Activated naive CD4-positive, alpha-beta T cell treated with anti-CD3 and anti-CD28 coated beads, Interleukin-2, amount 10 ng/mL, durations not matched to agents 7 days and 5 days (primary cell): ENCODE measurements around the gene NKTR.

Experiments used
- CTCF ChIA-PET: fragments of 350-600 bp; sonication (Branson Sonifier 250); formaldehyde crosslinking; loops from one replicate; lab custom pipeline; 2021; ENCODE audit warnings: antibody characterized with exemption; lab: Charles Lee
- DNase-seq: peaks from one replicate; pipeline ENCODE4 v3.0.0-alpha.2; 2020
- H3K27ac Mint-ChIP-seq: one replicate; pipeline ENCODE4 v1.8.0; 2021; ENCODE audit warnings: mild to moderate bottlenecking, moderate library complexity, mixed read lengths
- H3K27me3 Mint-ChIP-seq: one replicate; pipeline ENCODE4 v1.8.0; 2021; ENCODE audit warnings: mild to moderate bottlenecking, mixed read lengths
- H3K36me3 Mint-ChIP-seq: one replicate; pipeline ENCODE4 v1.8.0; 2021; ENCODE audit warnings: mixed read lengths
- H3K4me1 Mint-ChIP-seq: one replicate; pipeline ENCODE4 v1.8.0; 2021; ENCODE audit warnings: mixed read lengths
- H3K4me3 Mint-ChIP-seq: one replicate; pipeline ENCODE4 v1.8.0; 2021; ENCODE audit warnings: mild to moderate bottlenecking, moderate library complexity, mixed read lengths
- H3K9me3 Mint-ChIP-seq: one replicate; pipeline ENCODE4 v1.8.0; 2021; ENCODE audit warnings: mixed read lengths

Gene NKTR

GRCh38 chr3:42640771-42641370 is 40.4 kb downstream of the NKTR start:
- Mint-ChIP-seq H3K36me3 (peaks cover 38% of the 10 kb centered on the region), H3K4me1 (peaks cover 18% of the 10 kb centered on the region), H3K4me3 (no peak overlapping the region), H3K9me3 (no peaks in the 10 kb centered on the region), H3K27me3 (no peaks in the 10 kb centered on the region), H3K27ac (peak overlapping the region; percentile 77)
- CTCF ChIA-PET: interaction anchor here (1.1 to 1.4 kb wide), 2 partner anchors 13 to 59 kb away, joined by 3 to 4 read pairs; partner anchors contain the start of genes SEC22C and ZBTB47
- DNase-seq: peak; percentile 19

- H3K36me3 Mint-ChIP-seq: peaks cover 41% of the 10 kb centered on the region
- no peaks in the 10 kb centered on the region for H3K9me3 Mint-ChIP-seq
- CTCF ChIA-PET: interaction anchor here (1.1 kb wide), 1 partner anchor 97 kb away, joined by 4 read pairs; no protein-coding TSS in a partner anchor
- H3K4me3 Mint-ChIP-seq: no peak overlapping the region
- H3K27ac Mint-ChIP-seq: peak overlapping the region; percentile 58
- peaks cover 29% of the 10 kb centered on the region for H3K4me1 Mint-ChIP-seq
- H3K27me3 Mint-ChIP-seq: peaks cover 7% of the 10 kb centered on the region
- DNase-seq: no peak
Measured at GRCh38 chr3:42647821-42648459, 47.5 kb downstream of the NKTR start.

GRCh38 chr3:42649006-42649405 is 48.5 kb downstream of the NKTR start:
- peaks cover 39% of the 10 kb centered on the region for H3K4me1 Mint-ChIP-seq
- H3K4me3 Mint-ChIP-seq: no peak overlapping the region
- H3K27ac Mint-ChIP-seq: peak overlapping the region; percentile 52
- H3K36me3 Mint-ChIP-seq: peaks cover 32% of the 10 kb centered on the region
- CTCF ChIA-PET: no interaction called here
- H3K27me3 Mint-ChIP-seq: peaks cover 18% of the 10 kb centered on the region
- H3K9me3 Mint-ChIP-seq: no peaks in the 10 kb centered on the region
- no peak for DNase-seq

- no peak overlapping the region for H3K4me3 Mint-ChIP-seq
- H3K27ac Mint-ChIP-seq: no peak overlapping the region
- H3K4me1 Mint-ChIP-seq: peaks cover 39% of the 10 kb centered on the region
- H3K36me3 Mint-ChIP-seq: peaks cover 28% of the 10 kb centered on the region
- no peaks in the 10 kb centered on the region for H3K9me3 Mint-ChIP-seq
- no peak for DNase-seq
- CTCF ChIA-PET: no interaction called here
- H3K27me3 Mint-ChIP-seq: peaks cover 20% of the 10 kb centered on the region
Measured at GRCh38 chr3:42649783-42650182, 49.3 kb downstream of the NKTR start.

- no peak for DNase-seq
- H3K36me3 Mint-ChIP-seq: peaks cover 22% of the 10 kb centered on the region
- no peak overlapping the region for H3K4me3 Mint-ChIP-seq
- H3K27ac Mint-ChIP-seq: no peak overlapping the region
- H3K27me3 Mint-ChIP-seq: peaks cover 31% of the 10 kb centered on the region
- no peaks in the 10 kb centered on the region for H3K9me3 Mint-ChIP-seq
- peaks cover 35% of the 10 kb centered on the region for H3K4me1 Mint-ChIP-seq
- CTCF ChIA-PET: interaction anchor here (1.0 to 3.1 kb wide), 5 partner anchors 10 to 370 kb away, joined by 3 to 9 read pairs (median 5); partner anchors contain the start of gene SEC22C
Measured at GRCh38 chr3:42651248-42652091, 51.0 kb downstream of the NKTR start.

GRCh38 chr3:42652251-42652610 is 51.7 kb downstream of the NKTR start:
- Mint-ChIP-seq H3K27me3 (peaks cover 31% of the 10 kb centered on the region), H3K36me3 (peaks cover 16% of the 10 kb centered on the region), H3K4me1 (peaks cover 29% of the 10 kb centered on the region), H3K27ac (no peak overlapping the region), H3K4me3 (no peak overlapping the region), H3K9me3 (no peaks in the 10 kb centered on the region)
- no peak for DNase-seq
- CTCF ChIA-PET: interaction anchor here (1.0 to 3.1 kb wide), 6 partner anchors 9 to 370 kb away, joined by 3 to 9 read pairs (median 5); partner anchors contain the start of gene SEC22C

GRCh38 chr3:42652611-42653302 is 52.3 kb downstream of the NKTR start:
- no peak for DNase-seq
- Mint-ChIP-seq H3K9me3 (no peaks in the 10 kb centered on the region), H3K27ac (no peak overlapping the region), H3K4me3 (peak overlapping the region; percentile 66), H3K36me3 (peaks cover 14% of the 10 kb centered on the region), H3K4me1 (peaks cover 27% of the 10 kb centered on the region), H3K27me3 (peaks cover 31% of the 10 kb centered on the region)
- CTCF ChIA-PET: interaction anchor here (1.4 to 3.1 kb wide), 4 partner anchors 8 to 95 kb away, joined by 5 to 9 read pairs (median 5); partner anchors contain the start of gene SEC22C

- Mint-ChIP-seq H3K9me3 (no peaks in the 10 kb centered on the region), H3K27me3 (peaks cover 31% of the 10 kb centered on the region), H3K4me3 (peak overlapping the region; percentile 66), H3K27ac (peak overlapping the region; percentile 52), H3K4me1 (peaks cover 24% of the 10 kb centered on the region), H3K36me3 (peaks cover 10% of the 10 kb centered on the region)
- CTCF ChIA-PET: interaction anchor here (1.4 to 3.1 kb wide), 3 partner anchors 17 to 94 kb away, joined by 5 to 9 read pairs (median 5); partner anchors contain the start of gene SEC22C
- DNase-seq: no peak
Measured at GRCh38 chr3:42653303-42653559, 52.7 kb downstream of the NKTR start.

- Mint-ChIP-seq H3K27me3 (peaks cover 31% of the 10 kb centered on the region), H3K27ac (peak within 1 kb of the TSS; percentile 52)
- CTCF ChIA-PET: interaction anchor here (1.0 to 1.4 kb wide), 3 partner anchors 12 to 92 kb away, joined by 3 to 5 read pairs (median 3); no protein-coding TSS in a partner anchor
Measured at GRCh38 chr3:42653560-42654330, 53.3 kb downstream of the NKTR start, which contains the start of gene ZBTB47. TSS of gene ZBTB47 (plus strand) at chr3:42653697. CDS start at chr3:42658356, 4,659 bp downstream.

GRCh38 chr3:42654331-42655201 is 54.1 kb downstream of the NKTR start:
- H3K4me1 Mint-ChIP-seq: peaks cover 22% of the 10 kb centered on the region
- no peak overlapping the region for H3K27ac Mint-ChIP-seq
- peaks cover 31% of the 10 kb centered on the region for H3K27me3 Mint-ChIP-seq
- DNase-seq: no peak
- peaks cover 2% of the 10 kb centered on the region for H3K36me3 Mint-ChIP-seq
- CTCF ChIA-PET: interaction anchor here (1.0 to 1.1 kb wide), 2 partner anchors 13 to 92 kb away, joined by 3 read pairs; no protein-coding TSS in a partner anchor
- peak overlapping the region; percentile 23 for H3K4me3 Mint-ChIP-seq
- no peaks in the 10 kb centered on the region for H3K9me3 Mint-ChIP-seq

More at GRCh38 chr3:42653560-42654330, 53.3 kb downstream of the NKTR start, which contains the start of gene ZBTB47:
- Mint-ChIP-seq H3K4me3 (peak within 1 kb of the TSS; percentile 78), H3K9me3 (no peaks in the 10 kb centered on the region), H3K36me3 (peaks cover 8% of the 10 kb centered on the region), H3K4me1 (peaks cover 23% of the 10 kb centered on the region)
- peak; percentile 43 for DNase-seq

GRCh38 chr3:42655331-42655888 is 54.9 kb downstream of the NKTR start:
- no peaks in the 10 kb centered on the region for H3K9me3 Mint-ChIP-seq
- H3K36me3 Mint-ChIP-seq: no peaks in the 10 kb centered on the region
- peaks cover 22% of the 10 kb centered on the region for H3K4me1 Mint-ChIP-seq
- CTCF ChIA-PET: no interaction called here
- no peak for DNase-seq
- no peak overlapping the region for H3K27ac Mint-ChIP-seq
- peaks cover 31% of the 10 kb centered on the region for H3K27me3 Mint-ChIP-seq
- H3K4me3 Mint-ChIP-seq: no peak overlapping the region
